CD4-positive, alpha-beta T cell treated with Interleukin-17A for 1 hour (primary cell): ENCODE data around the gene CYLD.

Source experiments
- DNase-seq: peaks from one replicate; pipeline ENCODE4 v3.0.0-alpha.2; 2020

The CYLD gene

GRCh38 chr16:50711862-50712559, 29.9 kb upstream of the CYLD start:
- no peak for DNase-seq

GRCh38 chr16:50712560-50712898, 29.4 kb upstream of the CYLD start:
- DNase-seq = no peak

- DNase-seq = no peak
Measured at GRCh38 chr16:50712956-50713355, 28.9 kb upstream of the CYLD start.

- DNase-seq = no peak
Measured at GRCh38 chr16:50717091-50717490, 24.8 kb upstream of the CYLD start.

GRCh38 chr16:50717494-50717893, 24.4 kb upstream of the CYLD start:
- no peak for DNase-seq

- no peak for DNase-seq
Measured at GRCh38 chr16:50718061-50718760, 23.7 kb upstream of the CYLD start.

- no peak for DNase-seq
Measured at GRCh38 chr16:50718761-50719400, 23.0 kb upstream of the CYLD start.

GRCh38 chr16:50719401-50720337, 22.2 kb upstream of the CYLD start:
- no peak for DNase-seq

- DNase-seq = peak; percentile 52
Measured at GRCh38 chr16:50721549-50722404, 20.1 kb upstream of the CYLD start.

- no peak for DNase-seq
Measured at GRCh38 chr16:50722405-50722737, 19.5 kb upstream of the CYLD start.

GRCh38 chr16:50722960-50723359, 18.9 kb upstream of the CYLD start:
- DNase-seq = no peak

- DNase-seq = no peak
Measured at GRCh38 chr16:50724306-50724705, 17.6 kb upstream of the CYLD start.

GRCh38 chr16:50731130-50731988, 10.5 kb upstream of the CYLD start:
- no peak for DNase-seq

- no peak for DNase-seq
Measured at GRCh38 chr16:50731989-50732832, 9.7 kb upstream of the CYLD start.

- no peak for DNase-seq
Measured at GRCh38 chr16:50733468-50733867, 8.4 kb upstream of the CYLD start.

GRCh38 chr16:50735629-50736122, 6.2 kb upstream of the CYLD start:
- no peak for DNase-seq

GRCh38 chr16:50736448-50736847, 5.4 kb upstream of the CYLD start:
- no peak for DNase-seq

- no peak for DNase-seq
Measured at GRCh38 chr16:50737420-50737959, 4.4 kb upstream of the CYLD start.

GRCh38 chr16:50739031-50739430, 2.9 kb upstream of the CYLD start:
- no peak for DNase-seq

GRCh38 chr16:50740736-50741135, 1.1 kb upstream of the CYLD start:
- no peak for DNase-seq
